ENCODE measurements around the gene NRGN. TPM values are rescaled to one million over a fixed set of nuclear protein-coding genes. Genes with fewer than 3 reads are reported as not detected.

The NRGN gene
- total and polyA plus RNA-seq, 2 experiments from 2014 or later = 0.23 to 0.32 TPM

DNA sequence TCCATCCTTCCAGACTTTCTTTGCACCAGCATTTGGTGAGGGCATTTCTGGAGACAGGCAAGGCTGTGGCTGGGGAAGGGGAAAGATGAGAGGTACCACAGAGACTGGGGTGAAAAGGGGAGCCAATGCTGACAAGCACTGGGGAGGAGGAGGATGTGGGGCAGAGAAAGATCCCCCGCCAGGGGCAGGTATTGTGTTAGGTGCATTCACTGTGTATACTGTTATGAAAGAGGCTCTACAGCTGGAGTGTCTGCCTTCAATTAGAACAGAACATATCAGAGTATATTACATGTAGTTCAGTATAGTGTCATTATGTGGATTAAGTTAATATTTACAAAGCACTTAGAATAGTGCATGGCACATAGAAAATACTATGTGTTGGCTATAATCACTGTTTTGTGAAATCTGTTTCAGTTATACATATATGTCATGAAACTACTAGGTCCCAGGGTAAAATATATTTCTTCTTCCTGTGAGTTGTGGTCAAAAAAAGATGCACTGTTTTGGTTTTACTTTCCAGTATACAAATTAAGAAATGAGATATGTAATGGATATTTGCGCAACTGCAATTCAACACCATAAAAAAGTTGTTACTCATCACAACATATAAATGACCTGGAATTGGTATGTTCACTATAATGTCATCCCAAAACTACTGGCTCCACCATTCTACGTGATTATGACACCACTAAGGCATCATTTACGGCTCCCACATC lies 52.0 kb downstream of the NRGN start:
- no peak overlapping the region for H3K4me2 ChIP-seq (ENCODE audit: unreplicated experiment)
- no peaks in the 10 kb centered on the region for H3K36me3 ChIP-seq (ENCODE audit: low read depth)
- H3K9me3 ChIP-seq (ENCODE audit: low read depth) = no peaks in the 10 kb centered on the region
- H3K4me1 ChIP-seq (ENCODE audit: insufficient read depth) = no peaks in the 10 kb centered on the region
- H3K27ac ChIP-seq = no peak overlapping the region
- H2AFZ ChIP-seq = no peak overlapping the region
- in situ Hi-C loops (cut with MboI) = no loop called here
- peak; percentile 30 for DNase-seq
- peaks cover 100% of the 10 kb centered on the region for H3K79me2 ChIP-seq (ENCODE audit: insufficient read depth)
- H4K20me1 ChIP-seq (ENCODE audit: insufficient read depth) = peaks cover 8% of the 10 kb centered on the region; the same call in 1 of the 2 replicates
- H3K9ac ChIP-seq = no peak overlapping the region
- H3K4me3 ChIP-seq = no peak overlapping the region
- no peak for TF ChIP-seq EZH2 (IDR thresholded peaks at IDR 0.05; ENCODE audit: insufficient read depth, poor library complexity, severe bottlenecking)
- TF ChIP-seq EZH2phosphoT487 (IDR thresholded peaks at IDR 0.05; ENCODE audit: insufficient read depth, low read depth) = no peak
- no peaks in the 10 kb centered on the region for H3F3A ChIP-seq (ENCODE audit: insufficient read depth)
- WGBS, 2 experiments (ENCODE audit: low coverage in 1 of 2, low lambda C conversion rate in 2 of 2, missing lambda C conversion rate in 2 of 2) = 94 to 95% methylated on average over 4 of the region's 4 CpGs
- no peaks in the 10 kb centered on the region for H3K27me3 ChIP-seq (replicated peaks; ENCODE audit: insufficient read depth)
- H3K9me2 ChIP-seq (ENCODE audit: insufficient read depth) = no peaks in the 10 kb centered on the region

DNA sequence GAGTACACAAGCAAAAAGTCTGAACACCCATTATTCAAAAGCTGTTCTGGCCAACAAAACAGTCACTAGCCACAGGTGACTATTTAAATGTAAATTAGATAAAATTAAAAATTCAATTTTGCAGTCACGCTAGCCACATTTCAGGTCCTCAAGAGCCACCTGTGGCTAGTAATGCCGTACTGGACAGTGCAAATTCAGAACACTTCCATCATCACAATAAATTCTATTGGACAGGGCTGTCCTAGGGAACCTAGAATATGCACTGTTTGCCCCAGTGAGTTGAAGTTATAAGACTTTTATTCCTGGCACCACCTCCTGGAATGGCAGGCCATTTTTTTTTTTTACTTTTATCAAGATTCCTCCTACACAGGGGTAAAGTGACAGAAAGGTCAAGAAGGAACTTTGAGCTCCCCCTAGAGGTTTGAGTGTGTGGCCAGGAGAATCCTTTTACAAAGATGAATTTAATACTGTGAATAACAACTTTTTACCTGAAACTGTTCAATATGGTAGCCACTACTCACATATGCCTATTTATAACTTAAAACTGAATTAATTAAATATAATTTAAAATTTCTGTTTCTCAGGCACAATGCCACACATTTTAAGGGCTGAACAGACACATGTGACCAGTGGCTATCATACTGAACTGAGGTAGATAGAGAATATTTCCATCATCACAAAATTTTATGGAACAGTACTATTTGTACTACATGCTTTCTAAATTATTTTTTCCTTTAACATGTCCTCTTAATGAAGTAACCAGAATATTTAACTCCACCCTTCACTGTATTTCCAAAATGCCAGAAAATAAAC lies 53.9 kb downstream of the NRGN start:
- peaks cover 100% of the 10 kb centered on the region for H3K79me2 ChIP-seq (ENCODE audit: insufficient read depth)
- H2AFZ ChIP-seq = no peak overlapping the region
- no peak overlapping the region for H3K27ac ChIP-seq
- H3K4me3 ChIP-seq = no peak overlapping the region
- peaks cover 11% of the 10 kb centered on the region; the same call in 1 of the 2 replicates for H3K4me1 ChIP-seq (ENCODE audit: insufficient read depth)
- no peaks in the 10 kb centered on the region for H3K9me3 ChIP-seq (ENCODE audit: low read depth)
- in situ Hi-C loops (cut with MboI) = no loop called here
- no peaks in the 10 kb centered on the region for H3K36me3 ChIP-seq (ENCODE audit: low read depth)
- 79 to 83% methylated on average over 2 of the region's 2 CpGs for WGBS, 2 experiments (ENCODE audit: low coverage in 1 of 2, low lambda C conversion rate in 2 of 2, missing lambda C conversion rate in 2 of 2)
- TF ChIP-seq EZH2 (IDR thresholded peaks at IDR 0.05; ENCODE audit: insufficient read depth, poor library complexity, severe bottlenecking) (no peak), EZH2phosphoT487 (IDR thresholded peaks at IDR 0.05; ENCODE audit: insufficient read depth, low read depth) (no peak)
- H3F3A ChIP-seq (ENCODE audit: insufficient read depth) = peaks cover 3% of the 10 kb centered on the region
- H3K9ac ChIP-seq = no peak overlapping the region
- no peaks in the 10 kb centered on the region for H3K9me2 ChIP-seq (ENCODE audit: insufficient read depth)
- H4K20me1 ChIP-seq (ENCODE audit: insufficient read depth) = peaks cover 16% of the 10 kb centered on the region
- H3K4me2 ChIP-seq (ENCODE audit: unreplicated experiment) = no peak overlapping the region
- no peaks in the 10 kb centered on the region for H3K27me3 ChIP-seq (replicated peaks; ENCODE audit: insufficient read depth)
- peak; percentile 70 for DNase-seq

DNA sequence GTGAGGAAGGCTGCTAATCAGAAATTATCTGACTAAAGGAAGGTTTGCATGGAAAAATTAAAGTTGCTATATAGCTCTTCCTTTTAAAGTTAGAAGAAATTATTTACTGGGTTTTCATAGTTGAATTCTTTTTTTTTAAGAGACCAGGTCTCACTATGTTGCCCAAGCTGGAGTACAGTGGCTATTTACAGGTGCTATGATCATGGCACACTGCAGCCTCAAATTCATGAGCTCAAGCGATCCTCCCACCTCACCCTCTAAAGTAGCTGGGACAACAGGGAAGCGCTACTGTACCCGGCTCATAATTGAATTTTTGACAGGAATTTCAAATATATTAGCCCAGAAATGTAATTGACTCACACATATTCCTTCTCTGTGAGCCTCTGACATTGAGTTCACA lies 56.6 kb downstream of the NRGN start:
- 60 to 64% methylated on average over 3 of the region's 3 CpGs for WGBS, 2 experiments (ENCODE audit: low coverage in 1 of 2, low lambda C conversion rate in 2 of 2, missing lambda C conversion rate in 2 of 2)
- in situ Hi-C loops (cut with MboI) = no loop called here
- TF ChIP-seq EZH2 (IDR thresholded peaks at IDR 0.05; ENCODE audit: insufficient read depth, poor library complexity, severe bottlenecking) (no peak), EZH2phosphoT487 (IDR thresholded peaks at IDR 0.05; ENCODE audit: insufficient read depth, low read depth) (no peak)

More for the DNA sequence above, 56.6 kb downstream of the NRGN start:
- no peak overlapping the region for H2AFZ ChIP-seq
- no peak overlapping the region for H3K4me3 ChIP-seq
- H3K9ac ChIP-seq = no peak overlapping the region
- no peaks in the 10 kb centered on the region for H3K36me3 ChIP-seq (ENCODE audit: low read depth)
- no peak for DNase-seq
- H3K4me2 ChIP-seq (ENCODE audit: unreplicated experiment) = no peak overlapping the region
- H4K20me1 ChIP-seq (ENCODE audit: insufficient read depth) = peaks cover 16% of the 10 kb centered on the region
- no peaks in the 10 kb centered on the region for H3K27me3 ChIP-seq (replicated peaks; ENCODE audit: insufficient read depth)
- peaks cover 87% of the 10 kb centered on the region for H3K79me2 ChIP-seq (ENCODE audit: insufficient read depth)
- peaks cover 18% of the 10 kb centered on the region for H3K4me1 ChIP-seq (ENCODE audit: insufficient read depth)
- no peaks in the 10 kb centered on the region for H3K9me2 ChIP-seq (ENCODE audit: insufficient read depth)
- no peaks in the 10 kb centered on the region for H3K9me3 ChIP-seq (ENCODE audit: low read depth)
- no peak overlapping the region for H3K27ac ChIP-seq
- H3F3A ChIP-seq (ENCODE audit: insufficient read depth) = peaks cover 14% of the 10 kb centered on the region

Other genes starting within 250 kb of the NRGN start
- not detected in 2 replicates for gene OR8B12, start 196.3 kb upstream of the NRGN start, total RNA-seq (2014; rRNA removed; shearing (Covaris generic))
- gene OR8B12, start 196.3 kb upstream of the NRGN start, polyA plus RNA-seq (2016; fragmentation: Nextera tagmentation; extraction: Ambion mirVana) = not detected in 2 replicates
- not detected in 2 replicates for gene OR8A1, start 169.9 kb upstream of the NRGN start, total RNA-seq (2014; rRNA removed; shearing (Covaris generic))
- not detected in 2 replicates for gene OR8A1, start 169.9 kb upstream of the NRGN start, polyA plus RNA-seq (2016; fragmentation: Nextera tagmentation; extraction: Ambion mirVana)
- gene PANX3, start 128.5 kb upstream of the NRGN start, total RNA-seq (2014; rRNA removed; shearing (Covaris generic)) = not detected in 2 replicates
- gene PANX3, start 128.5 kb upstream of the NRGN start, polyA plus RNA-seq (2016; fragmentation: Nextera tagmentation; extraction: Ambion mirVana) = not detected in 2 replicates
- gene TBRG1, start 117.1 kb upstream of the NRGN start, total RNA-seq (2014; rRNA removed; shearing (Covaris generic)) = 25.8 and 27.6 TPM in 2 replicates
- gene TBRG1, start 117.1 kb upstream of the NRGN start, polyA plus RNA-seq (2016; fragmentation: Nextera tagmentation; extraction: Ambion mirVana) = 43.1 and 43.5 TPM in 2 replicates
- 19.5 and 22.6 TPM in 2 replicates for gene SIAE, start 66.2 kb upstream of the NRGN start, total RNA-seq (2014; rRNA removed; shearing (Covaris generic))
- gene SIAE, start 66.2 kb upstream of the NRGN start, polyA plus RNA-seq (2016; fragmentation: Nextera tagmentation; extraction: Ambion mirVana) = 7.2 and 9.2 TPM in 2 replicates
- gene SPA17, start 66.0 kb upstream of the NRGN start, total RNA-seq (2014; rRNA removed; shearing (Covaris generic)) = 4.9 and 6.5 TPM in 2 replicates
- 12.4 and 14.0 TPM in 2 replicates for gene SPA17, start 66.0 kb upstream of the NRGN start, polyA plus RNA-seq (2016; fragmentation: Nextera tagmentation; extraction: Ambion mirVana)
- gene VSIG2, start 12.3 kb downstream of the NRGN start, total RNA-seq (2014; rRNA removed; shearing (Covaris generic)) = not detected in 2 replicates
- not detected in 2 replicates for gene VSIG2, start 12.3 kb downstream of the NRGN start, polyA plus RNA-seq (2016; fragmentation: Nextera tagmentation; extraction: Ambion mirVana)
- gene ESAM, start 22.3 kb downstream of the NRGN start, total RNA-seq (2014; rRNA removed; shearing (Covaris generic)) = not detected in 2 replicates
- not detected in 2 replicates for gene ESAM, start 22.3 kb downstream of the NRGN start, polyA plus RNA-seq (2016; fragmentation: Nextera tagmentation; extraction: Ambion mirVana)
- gene MSANTD2, start 60.5 kb downstream of the NRGN start, total RNA-seq (2014; rRNA removed; shearing (Covaris generic)) = 8.4 and 11.5 TPM in 2 replicates
- gene MSANTD2, start 60.5 kb downstream of the NRGN start, polyA plus RNA-seq (2016; fragmentation: Nextera tagmentation; extraction: Ambion mirVana) = 4.5 and 6.0 TPM in 2 replicates
- 10.5 and 12.1 TPM in 2 replicates for gene ROBO3, start 125.5 kb downstream of the NRGN start, total RNA-seq (2014; rRNA removed; shearing (Covaris generic))
- 9.9 and 12.1 TPM in 2 replicates for gene ROBO3, start 125.5 kb downstream of the NRGN start, polyA plus RNA-seq (2016; fragmentation: Nextera tagmentation; extraction: Ambion mirVana)
- gene ROBO4, start 157.9 kb downstream of the NRGN start, total RNA-seq (2014; rRNA removed; shearing (Covaris generic)) = 0.51 and 1.3 TPM in 2 replicates
- gene ROBO4, start 157.9 kb downstream of the NRGN start, polyA plus RNA-seq (2016; fragmentation: Nextera tagmentation; extraction: Ambion mirVana) = 0.53 and 1.1 TPM in 2 replicates
- not detected in 2 replicates for gene HEPN1, start 179.3 kb downstream of the NRGN start, total RNA-seq (2014; rRNA removed; shearing (Covaris generic))
- not detected in 2 replicates for gene HEPN1, start 179.3 kb downstream of the NRGN start, polyA plus RNA-seq (2016; fragmentation: Nextera tagmentation; extraction: Ambion mirVana)
- not detected in 2 replicates for gene HEPACAM, start 196.1 kb downstream of the NRGN start, total RNA-seq (2014; rRNA removed; shearing (Covaris generic))
- not detected in 2 replicates for gene HEPACAM, start 196.1 kb downstream of the NRGN start, polyA plus RNA-seq (2016; fragmentation: Nextera tagmentation; extraction: Ambion mirVana)
- 0.97 and 1.3 TPM in 2 replicates for gene CCDC15, start 214.3 kb downstream of the NRGN start, total RNA-seq (2014; rRNA removed; shearing (Covaris generic))
- gene CCDC15, start 214.3 kb downstream of the NRGN start, polyA plus RNA-seq (2016; fragmentation: Nextera tagmentation; extraction: Ambion mirVana) = 1.6 and 1.8 TPM in 2 replicates